ENCODE measurements around the gene DYRK2.

Gene DYRK2

DNA sequence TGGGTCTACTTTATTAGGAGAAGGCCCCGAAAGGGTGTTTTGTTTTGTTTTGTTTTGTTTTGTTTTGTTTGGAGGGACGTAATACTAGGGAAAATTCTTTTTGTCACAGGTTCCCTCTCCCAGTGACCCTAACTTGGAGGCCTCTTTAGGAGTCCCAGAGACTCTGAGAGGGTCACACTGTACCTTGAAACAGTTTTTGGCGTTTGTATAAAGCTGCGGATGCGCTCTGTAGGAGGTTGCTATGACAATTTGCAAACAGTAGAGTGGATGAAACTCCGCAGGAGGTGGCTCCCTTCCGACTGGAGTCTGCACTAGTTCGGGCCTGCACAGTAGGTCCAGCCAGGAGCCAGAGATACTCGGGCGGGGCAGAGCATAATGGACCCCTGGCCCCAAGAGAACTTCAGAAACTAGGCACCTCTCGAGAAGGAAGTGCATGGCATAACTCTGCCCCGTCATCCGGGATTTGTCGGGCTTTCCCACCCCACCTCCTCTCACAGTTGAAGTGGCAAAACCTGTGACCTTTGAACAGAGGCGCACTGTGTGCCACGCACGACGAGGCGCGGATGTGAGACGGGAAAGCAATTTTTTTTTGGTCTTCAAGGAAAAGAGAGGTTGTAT lies 1.3 kb upstream of the DYRK2 start:
- no peak for DNase-seq

GRCh38 chr12:67647799-67648520 lies 585 bp upstream of the DYRK2 start:
- DNase-seq: no peak

DNA sequence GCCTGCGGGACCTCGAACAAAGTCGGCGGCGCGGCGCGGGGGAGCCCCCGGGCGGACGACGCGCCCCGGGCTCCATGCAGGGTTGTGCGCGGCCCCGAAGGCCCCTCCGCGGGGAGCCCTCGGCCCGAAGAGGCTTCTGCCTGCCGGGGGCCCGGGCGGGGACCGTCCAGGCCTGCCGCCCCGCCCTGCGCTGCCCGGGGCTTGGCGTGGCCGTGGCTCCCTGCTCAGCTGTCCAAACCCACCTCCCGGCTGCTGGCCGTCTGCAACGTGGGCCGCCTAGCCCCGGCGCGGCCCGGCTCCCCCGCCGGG lies 670 bp downstream of the DYRK2 start:
- DNase-seq: no peak

DNA sequence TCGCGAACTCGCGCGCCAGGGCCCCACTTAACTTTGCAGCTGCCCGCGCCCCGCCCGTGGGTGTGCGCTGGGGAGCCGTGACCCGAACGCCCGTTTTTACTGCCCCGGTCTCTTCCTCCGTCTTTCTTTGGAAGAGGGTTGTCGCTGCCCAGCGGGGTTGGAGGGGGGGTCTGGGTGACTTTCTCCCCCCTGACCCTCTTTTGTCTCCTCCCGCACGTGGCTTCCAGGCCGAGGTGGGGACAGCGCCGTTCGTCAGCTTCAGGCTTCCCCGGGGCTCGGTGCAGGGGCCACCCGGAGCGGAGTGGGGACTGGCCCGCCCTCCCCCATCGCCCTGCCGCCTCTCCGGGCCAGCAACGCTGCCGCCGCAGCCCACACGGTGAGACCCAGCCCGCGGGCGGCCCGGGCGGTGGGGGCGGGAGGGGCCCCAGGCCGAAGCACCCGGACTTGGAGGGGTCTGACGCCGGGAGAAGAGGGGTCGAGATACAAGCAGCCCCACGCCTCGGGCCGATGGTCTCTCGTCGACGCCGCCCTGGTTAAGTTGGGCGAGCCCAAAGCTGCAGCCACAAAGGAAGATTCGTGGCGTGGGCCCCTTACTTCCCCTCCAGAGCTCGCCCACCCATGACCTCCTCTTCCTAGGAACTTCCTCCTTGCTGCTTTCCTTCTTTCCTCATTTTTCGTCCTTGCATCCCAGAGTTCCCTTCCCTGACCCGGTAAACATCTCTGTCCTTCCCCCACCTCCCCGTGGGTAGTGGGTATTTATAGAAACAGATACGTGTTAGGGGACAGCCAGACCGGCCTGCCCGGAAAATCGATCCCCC lies 1.2 kb downstream of the DYRK2 start:
- peak; percentile 40 for DNase-seq

GRCh38 chr12:67650388-67651131 lies 2.0 kb downstream of the DYRK2 start:
- DNase-seq: no peak

DNA sequence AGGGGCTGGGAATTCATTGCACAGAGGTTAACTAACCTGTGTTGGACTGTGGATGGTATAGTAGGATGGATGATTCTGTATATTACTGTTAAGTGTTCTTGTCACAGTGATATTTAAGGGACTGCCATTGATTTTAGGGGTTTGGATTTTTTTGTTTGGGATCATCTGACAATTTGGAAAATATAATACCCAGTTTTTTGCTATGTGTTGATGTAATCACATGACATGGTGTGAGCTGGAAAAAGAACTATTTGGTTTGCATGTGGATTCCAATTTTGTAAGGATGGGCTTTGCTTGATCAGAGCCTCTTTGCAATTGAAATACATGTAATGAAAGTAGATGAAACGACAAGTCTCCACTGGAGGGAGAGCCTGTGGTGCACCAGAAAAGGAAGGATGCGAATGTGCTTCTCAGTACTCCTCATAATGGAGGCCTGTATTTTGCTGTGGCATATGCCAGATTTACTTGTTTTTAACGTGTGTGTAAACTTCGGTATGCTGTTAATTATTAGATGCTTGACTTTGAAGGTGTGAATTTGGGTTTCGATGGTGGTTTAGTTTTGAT lies 2.7 kb downstream of the DYRK2 start:
- no peak for DNase-seq

DNA sequence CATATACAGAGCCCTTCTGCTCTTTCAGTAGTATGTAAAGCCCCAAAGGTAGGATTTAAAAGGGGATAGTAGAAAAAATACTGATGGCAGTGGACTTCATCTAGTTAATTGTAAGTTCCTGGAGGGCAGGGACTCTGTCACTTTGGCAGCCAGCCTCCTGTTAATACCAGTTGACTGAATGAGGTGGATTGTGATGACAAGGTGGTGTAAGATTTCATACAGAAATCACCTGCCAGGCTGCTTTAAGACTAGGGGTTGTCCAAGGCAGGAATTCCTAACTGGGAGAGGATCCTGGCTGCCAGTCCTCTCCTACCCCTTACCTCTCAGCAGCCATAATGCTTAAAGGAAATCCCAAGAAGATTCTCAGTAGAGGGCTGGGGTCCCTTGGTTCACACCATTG lies 7.3 kb downstream of the DYRK2 start:
- no peak for DNase-seq

- no peak for DNase-seq
These were observed 7.7 kb downstream of the DYRK2 start for GRCh38 chr12:67656251-67656650.

GRCh38 chr12:67658486-67658885 lies 9.9 kb downstream of the DYRK2 start:
- DNase-seq: no peak

- DNase-seq: no peak
These were observed 10.7 kb downstream of the DYRK2 start for GRCh38 chr12:67659292-67659691.

GRCh38 chr12:67661311-67662021 lies 12.9 kb downstream of the DYRK2 start:
- no peak for DNase-seq

- DNase-seq: no peak
These were observed 14.5 kb downstream of the DYRK2 start for GRCh38 chr12:67662910-67663538.

GRCh38 chr12:67664171-67664570 lies 15.6 kb downstream of the DYRK2 start:
- no peak for DNase-seq

DNA sequence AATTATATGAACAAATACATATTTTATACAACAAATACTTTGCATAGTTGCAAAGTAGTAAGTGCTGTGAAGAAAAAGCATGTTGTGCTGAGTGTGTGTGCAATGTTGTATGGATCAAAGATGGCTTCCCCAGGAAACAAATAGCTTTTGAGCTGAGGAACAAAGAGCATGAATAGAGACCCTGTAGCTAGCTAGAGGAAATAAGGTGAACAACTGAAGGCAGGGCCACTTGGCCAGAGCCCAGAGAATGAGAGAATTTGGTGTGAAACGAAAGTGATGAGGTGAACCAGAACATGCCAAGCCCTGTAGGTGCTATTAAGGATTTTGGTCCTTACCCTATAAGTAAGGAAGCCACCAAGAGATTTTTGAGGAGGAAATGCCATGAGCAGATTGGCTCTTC lies 17.1 kb downstream of the DYRK2 start:
- no peak for DNase-seq

DNA sequence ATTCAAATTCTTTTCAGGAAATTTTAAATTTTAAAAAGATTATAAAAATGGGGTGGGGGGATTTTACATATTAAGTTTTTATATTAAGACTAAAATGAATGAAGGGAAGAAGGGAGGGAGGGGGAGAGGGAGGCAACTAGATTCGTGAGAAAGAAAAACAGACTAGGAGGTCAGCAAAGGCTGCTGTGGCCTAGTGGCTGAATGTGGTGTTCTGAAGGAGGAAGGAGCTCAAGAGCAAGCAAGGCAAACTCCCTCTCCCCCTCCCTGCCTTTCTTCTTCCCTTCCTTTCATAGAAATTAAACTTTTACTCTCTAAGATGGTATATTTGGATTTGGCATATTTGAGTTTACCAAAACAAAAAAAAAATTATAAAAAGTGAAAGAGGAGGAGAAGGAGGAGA lies 18.1 kb downstream of the DYRK2 start:
- no peak for DNase-seq

GRCh38 chr12:67667276-67668073 lies 18.9 kb downstream of the DYRK2 start:
- no peak for DNase-seq

DNA sequence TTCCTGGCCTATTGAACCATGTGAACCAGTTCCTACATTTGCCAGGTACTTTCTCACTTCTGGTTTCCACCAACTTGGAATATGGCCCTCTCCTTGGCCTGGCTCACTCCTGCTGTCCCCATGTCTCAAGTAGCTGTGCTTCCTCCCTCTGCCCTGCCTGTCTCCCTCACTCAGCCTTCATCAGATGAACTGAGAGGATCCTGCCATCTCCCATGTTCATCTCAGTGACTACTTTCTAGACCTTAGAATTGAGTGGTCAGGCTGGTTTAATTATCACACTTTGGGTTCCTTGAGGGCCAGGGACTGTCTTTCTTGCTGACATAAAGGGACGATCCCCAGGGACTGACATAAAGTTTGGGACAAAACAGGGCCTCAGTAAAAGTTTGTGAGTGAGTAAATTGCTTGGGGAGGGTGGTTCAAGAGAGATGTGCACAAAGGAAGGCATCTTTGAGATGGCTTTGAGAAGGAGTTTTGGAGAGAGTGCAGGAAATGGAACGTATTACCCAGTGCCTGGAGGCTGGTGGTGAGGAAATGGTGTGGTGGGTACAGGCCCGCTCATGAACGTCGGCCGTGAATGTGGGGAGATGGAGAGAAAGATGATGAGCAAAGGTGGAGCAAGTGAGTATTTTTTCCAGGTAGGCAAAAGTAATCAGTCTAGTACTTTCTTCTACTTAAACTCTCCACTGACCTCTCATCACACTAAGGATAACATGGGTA lies 20.8 kb downstream of the DYRK2 start:
- no peak for DNase-seq

DNA sequence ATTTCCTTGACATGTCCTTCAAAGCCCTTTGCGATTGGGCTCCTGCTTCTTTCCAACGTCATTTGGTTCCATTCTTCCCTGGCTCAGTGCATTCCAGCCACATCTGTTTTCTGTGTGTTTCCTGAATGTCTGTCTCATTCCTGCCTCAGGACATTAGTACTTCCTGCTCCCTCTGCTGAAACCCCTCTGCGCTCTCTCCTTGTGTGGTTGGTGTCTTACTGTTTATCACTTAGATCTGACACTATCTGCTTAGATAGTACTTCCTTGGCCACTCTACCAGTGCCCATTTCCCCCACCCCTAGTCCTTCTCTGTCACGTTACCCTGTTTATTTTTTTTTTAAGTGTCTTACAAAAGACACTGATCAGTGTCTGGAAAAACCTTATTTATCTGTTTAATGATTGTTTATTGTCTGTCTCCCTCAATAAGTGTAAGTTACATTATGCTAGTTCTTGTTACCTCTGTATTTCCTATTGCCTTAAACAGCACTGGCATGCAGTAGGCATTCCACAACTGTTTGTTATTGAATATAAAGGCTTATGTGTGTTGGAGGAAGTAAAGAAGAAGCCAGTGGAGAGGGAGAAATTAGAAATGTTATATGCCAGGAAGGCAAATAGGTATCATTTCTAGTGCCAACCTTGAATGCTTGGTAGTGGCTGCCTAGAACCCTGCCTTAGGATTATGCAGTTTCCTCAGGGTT lies 21.5 kb downstream of the DYRK2 start:
- no peak for DNase-seq

DNA sequence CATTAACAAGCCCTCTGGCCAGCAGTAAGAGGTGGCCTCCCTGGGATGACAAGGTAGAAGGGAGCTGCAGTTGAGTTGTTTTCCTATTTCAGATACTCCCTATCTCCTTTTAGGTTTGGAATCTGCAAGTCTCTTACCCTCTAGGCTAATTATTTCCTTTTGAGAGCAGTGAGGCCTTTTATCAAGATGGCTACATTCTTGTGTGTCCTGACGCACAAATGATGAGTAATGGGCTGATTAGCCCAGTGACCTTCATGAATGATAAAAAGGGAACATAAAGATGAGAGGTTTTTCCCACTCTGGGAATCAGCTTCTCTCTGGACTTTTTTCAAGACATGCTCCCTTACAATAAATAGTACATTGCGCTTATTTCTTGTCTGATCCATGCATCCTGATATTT lies 22.9 kb downstream of the DYRK2 start:
- no peak for DNase-seq

GRCh38 chr12:67671892-67672291 lies 23.3 kb downstream of the DYRK2 start:
- DNase-seq: no peak
